Endothelial cell of umbilical vein (primary cell): ENCODE measurements around the gene LPP. TPM values are rescaled to one million over a fixed set of nuclear protein-coding genes. Genes with fewer than 3 reads are reported as not detected.

Experiments used
- BruUV-seq: library from RNA; stranded (reverse); fragments of 400-500 nt; replicated peaks from 2 replicates; lab custom pipeline; 2021; lab: Mats Ljungman, UMichigan
- CTCF ChIA-PET: fragments of 300-600, 350-600 bp; sonication (Branson Sonifier 250); formaldehyde crosslinking; loops from one replicate; lab custom pipeline; 2021; ENCODE audit warnings: antibody characterized with exemption, inconsistent platforms; lab: Charles Lee
- POLR2A ChIA-PET: fragments of 300-600, 350-600 bp; sonication (Branson Sonifier 250); formaldehyde crosslinking; loops from one replicate; lab custom pipeline; 2021; ENCODE audit warnings: antibody characterized with exemption, inconsistent platforms; lab: Charles Lee
- DNase-seq: peaks from one replicate; pipeline ENCODE4 v3.0.0-alpha.2; 2011; ENCODE audit warnings: low read depth, low spot score
- FAIRE-seq: peaks from 2 replicates; lab custom pipeline; 2011; peaks lifted over from hg19 to GRCh38; lab: Jason Lieb, UNC
- H2AFZ ChIP-seq: 2 replicates; pipeline ENCODE4 v1.6.0; 2012; ENCODE audit warnings: low read depth, low read length, control low read depth, inconsistent platforms
- H3K27ac ChIP-seq: 2 replicates; pipeline ENCODE4 v1.5.1; 2011; ENCODE audit warnings: low read depth, mild to moderate bottlenecking, control low read depth, low read length, moderate library complexity; ENCODE audit not compliant: insufficient read depth
- H3K27me3 ChIP-seq, 2 experiments: 2 replicates each; pipeline versions ENCODE4 v1.6.0 to v1.6.1; 2011; ENCODE audit warnings: low read length in 2 of 2, mixed read lengths in 1 of 2; ENCODE audit not compliant: control insufficient read depth in 2 of 2, insufficient read depth in 2 of 2
- H3K36me3 ChIP-seq, 2 experiments: 2 replicates in 1 of 2; 3 replicates in 1 of 2; pipeline ENCODE4 v1.5.1; 2011; ENCODE audit warnings: low read length in 2 of 2, mild to moderate bottlenecking in 1 of 2, moderate library complexity in 1 of 2; ENCODE audit not compliant: control insufficient read depth in 2 of 2, insufficient read depth in 2 of 2; ENCODE audit errors: extremely low read depth in 1 of 2
- H3K4me1 ChIP-seq: 3 replicates; pipeline ENCODE4 v1.5.1; 2011; ENCODE audit warnings: mild to moderate bottlenecking, low read length; ENCODE audit not compliant: control insufficient read depth, insufficient read depth; ENCODE audit errors: extremely low read depth
- H3K4me2 ChIP-seq: 2 replicates; pipeline ENCODE4 v1.6.1; 2011; ENCODE audit warnings: low read length, control low read depth, mixed read lengths; ENCODE audit not compliant: insufficient read depth
- H3K4me3 ChIP-seq, 3 experiments: fragments of 200-600 bp in 1 of 3; sonication (generic), shearing (Covaris generic) in 1 of 3; replicated peaks in 1 of 3; 2 replicates each; pipeline ENCODE4 v1.5.1; 2011 to 2016; ENCODE audit warnings: control low read depth in 3 of 3, low read length in 3 of 3, mild to moderate bottlenecking in 2 of 3, inconsistent platforms in 1 of 3, low read depth in 1 of 3, moderate library complexity in 1 of 3; ENCODE audit not compliant: insufficient read depth in 1 of 3
- H3K79me2 ChIP-seq: 2 replicates; pipeline ENCODE4 v1.6.0; 2012; ENCODE audit warnings: low read length, inconsistent platforms; ENCODE audit not compliant: control insufficient read depth, insufficient read depth
- H3K9ac ChIP-seq: replicated peaks from 2 replicates; pipeline ENCODE3; 2011; ENCODE audit warnings: low read length, control low read depth; ENCODE audit not compliant: insufficient read depth; ENCODE audit errors: extremely low read depth
- H3K9me1 ChIP-seq: replicated peaks from 3 replicates; pipeline ENCODE4 v1.6.0; 2011; ENCODE audit warnings: mild to moderate bottlenecking, low read length; ENCODE audit not compliant: control insufficient read depth, insufficient read depth; ENCODE audit errors: extremely low read depth
- H3K9me3 ChIP-seq: replicated peaks from 2 replicates; pipeline ENCODE4 v1.5.1; 2012; ENCODE audit warnings: low read length, inconsistent platforms; ENCODE audit not compliant: control insufficient read depth, insufficient read depth
- H4K20me1 ChIP-seq: replicated peaks from 2 replicates; pipeline ENCODE3; 2011; ENCODE audit warnings: mild to moderate bottlenecking, low read length; ENCODE audit not compliant: control insufficient read depth, insufficient read depth; ENCODE audit errors: extremely low read depth
- CTCF ChIP-seq, 2 donors: IDR thresholded peaks; 1 replicate in 1 of 2; 2 replicates in 1 of 2; pipeline ENCODE4 v1.5.1; 2011; ENCODE audit warnings: low read length in 2 of 2, mild to moderate bottlenecking in 2 of 2, moderate library complexity in 2 of 2, control low read depth in 1 of 2, inconsistent platforms in 1 of 2, low read depth in 1 of 2; ENCODE audit not compliant: insufficient read depth in 1 of 2; ENCODE audit errors: extremely low read depth in 1 of 2
- EZH2 ChIP-seq: IDR thresholded peaks from 2 replicates; pipeline ENCODE4 v1.6.1; 2012; ENCODE audit warnings: borderline replicate concordance, low read depth, mild to moderate bottlenecking, moderate library complexity, low read length, inconsistent platforms; ENCODE audit not compliant: severe bottlenecking
- FOS ChIP-seq: IDR thresholded peaks from 2 replicates; pipeline ENCODE4 v1.6.1; 2011; ENCODE audit warnings: mild to moderate bottlenecking, low read length, moderate library complexity, borderline replicate concordance; ENCODE audit not compliant: insufficient read depth
- GATA2 ChIP-seq: IDR thresholded peaks from 2 replicates; pipeline ENCODE4 v1.7.0; 2011; ENCODE audit warnings: low read depth, mild to moderate bottlenecking, moderate library complexity, mixed read lengths, low read length; ENCODE audit not compliant: insufficient read length, insufficient read depth
- JUN ChIP-seq: IDR thresholded peaks from 2 replicates; pipeline ENCODE4 v1.6.1; 2011; ENCODE audit warnings: borderline replicate concordance, low read depth; ENCODE audit not compliant: insufficient read length, insufficient read depth
- MAX ChIP-seq: IDR thresholded peaks from 2 replicates; pipeline ENCODE4 v1.6.1; 2011; ENCODE audit not compliant: insufficient read depth, insufficient read length
- MYC ChIP-seq: IDR thresholded peaks from one replicate; pipeline ENCODE4 v1.6.1; 2011; ENCODE audit warnings: mild to moderate bottlenecking, low read depth, low read length
- POLR2A ChIP-seq: IDR thresholded peaks from 2 replicates; pipeline ENCODE4 v1.6.1; 2012; ENCODE audit warnings: low read depth, mild to moderate bottlenecking, control low read depth, low read length
- POLR2AphosphoS5 ChIP-seq: IDR thresholded peaks from 2 replicates; pipeline ENCODE4 v1.6.1; 2012; ENCODE audit warnings: low read depth, mild to moderate bottlenecking, control low read depth, low read length, moderate library complexity; ENCODE audit not compliant: insufficient read depth
- dilution Hi-C: fragments of 300-500 bp; cut with MboI; formaldehyde crosslinking; loops from one replicate; pipeline ENCODE4 v1.15.0; 2019; ENCODE audit warnings: low sequenced_read_pairs; ENCODE audit not compliant: extremely low pct_ligation_motif_present
- intact Hi-C: fragments of 100-400 bp; cut with micrococcal nuclease; formaldehyde crosslinking; loops from one replicate; pipeline ENCODE4 v1.10.0; 2022
- polyA plus RNA-seq, 4 experiments: library from polyadenylated mRNA; depleted of rRNA in 3 of 4; stranded (reverse) in 3 of 4; unstranded in 1 of 4; fragments of >200 nt; gene quantifications; 2 replicates each; pipeline versions ENCODE4 v1.2.1 to v1.2.3, GENCODE V29; 2011 to 2012; ENCODE audit warnings: missing spikeins in 1 of 4
- total RNA-seq: library from RNA; stranded (reverse); gene quantifications from 2 replicates; pipeline ENCODE4 v1.2.3, GENCODE V29; 2021

LPP gene
- total and polyA plus RNA-seq, 2 donors (not counting 3 experiments of a cell fraction or from before 2014, with no cell fraction given): 16.9 to 153 TPM

GRCh38 chr3:188734395-188734794, 580.4 kb downstream of the LPP start:
- no peaks in the 10 kb centered on the region for H3K4me1 ChIP-seq
- no peaks in the 10 kb centered on the region for H3K9me1 ChIP-seq
- no peaks in the 10 kb centered on the region for H4K20me1 ChIP-seq
- no peaks in the 10 kb centered on the region for H3K27me3 ChIP-seq
- no peak overlapping the region for H3K27ac ChIP-seq
- H2AFZ ChIP-seq: no peak overlapping the region
- ChIA-PET POLR2A (no interaction called here), CTCF (no interaction called here)
- BruUV-seq: no TSS peak
- no peaks in the 10 kb centered on the region for H3K79me2 ChIP-seq
- dilution Hi-C loops (no loop called here), intact Hi-C loops (no loop called here)
- no peak overlapping the region for H3K4me3 ChIP-seq
- TF ChIP-seq FOS (no peak), POLR2A (no peak), EZH2 (no peak), POLR2AphosphoS5 (no peak), GATA2 (no peak)
- DNase-seq (peak; percentile 25), FAIRE-seq (no peak)
- no peak overlapping the region for H3K9ac ChIP-seq
- no peak overlapping the region for H3K4me2 ChIP-seq
- H3K36me3 ChIP-seq: no peaks in the 10 kb centered on the region
- no peaks in the 10 kb centered on the region for H3K9me3 ChIP-seq

- Histone ChIP-seq H3K9ac (no peak overlapping the region), H3K9me1 (no peaks in the 10 kb centered on the region), H3K27me3 (no peaks in the 10 kb centered on the region), H2AFZ (no peak overlapping the region), H4K20me1 (no peaks in the 10 kb centered on the region), H3K36me3 (no peaks in the 10 kb centered on the region), H3K4me2 (no peak overlapping the region), H3K4me1 (no peaks in the 10 kb centered on the region), H3K27ac (no peak overlapping the region), H3K9me3 (no peaks in the 10 kb centered on the region), H3K79me2 (no peaks in the 10 kb centered on the region), H3K4me3 (no peak overlapping the region)
- DNase-seq: no peak
- POLR2A ChIA-PET: no interaction called here
- FAIRE-seq: no peak
- CTCF ChIA-PET: no interaction called here
- dilution Hi-C loops: no loop called here
- TF ChIP-seq POLR2A: no peak
- no peak for TF ChIP-seq MAX
- no peak for TF ChIP-seq EZH2
- no peak for TF ChIP-seq POLR2AphosphoS5
- no peak for TF ChIP-seq JUN
- no peak for TF ChIP-seq GATA2
- TF ChIP-seq MYC: no peak
- TF ChIP-seq FOS: no peak
- no peak for TF ChIP-seq CTCF (IDR thresholded peaks at IDR 0.05; ENCODE audit: extremely low read depth in 1 of 2, insufficient read depth in 1 of 2, low read depth in 1 of 2, low read length in 2 of 2)
- no TSS peak for BruUV-seq
- intact Hi-C loops: no loop called here
These were observed 585.6 kb downstream of the LPP start for GRCh38 chr3:188739511-188739910.
